OCI-LY7 (cell line): ENCODE results near the gene MIOX.

Source experiments
- EZH2phosphoT487 ChIP-seq: fragments of 200-600 bp; sonication (generic); IDR thresholded peaks from 2 replicates; pipeline ENCODE4 v1.6.1; 2018; ENCODE audit warnings: low read depth, borderline replicate concordance, mild to moderate bottlenecking, mixed run types, antibody characterized with exemption, low read length, moderate library complexity, mixed read lengths
- TF ChIP-seq, protein P1 (sequence below): fragments of 200-600 bp; sonication (generic); conservative IDR thresholded peaks from 2 replicates; pipeline ENCODE4 v1.5.1; 2014; ENCODE audit warnings: mild to moderate bottlenecking, antibody characterized with exemption, low read length, moderate library complexity, mixed read lengths

GRCh38 chr22:50536226-50536625 lies 49.6 kb downstream of the MIOX start:
- TF ChIP-seq, protein P1, sequence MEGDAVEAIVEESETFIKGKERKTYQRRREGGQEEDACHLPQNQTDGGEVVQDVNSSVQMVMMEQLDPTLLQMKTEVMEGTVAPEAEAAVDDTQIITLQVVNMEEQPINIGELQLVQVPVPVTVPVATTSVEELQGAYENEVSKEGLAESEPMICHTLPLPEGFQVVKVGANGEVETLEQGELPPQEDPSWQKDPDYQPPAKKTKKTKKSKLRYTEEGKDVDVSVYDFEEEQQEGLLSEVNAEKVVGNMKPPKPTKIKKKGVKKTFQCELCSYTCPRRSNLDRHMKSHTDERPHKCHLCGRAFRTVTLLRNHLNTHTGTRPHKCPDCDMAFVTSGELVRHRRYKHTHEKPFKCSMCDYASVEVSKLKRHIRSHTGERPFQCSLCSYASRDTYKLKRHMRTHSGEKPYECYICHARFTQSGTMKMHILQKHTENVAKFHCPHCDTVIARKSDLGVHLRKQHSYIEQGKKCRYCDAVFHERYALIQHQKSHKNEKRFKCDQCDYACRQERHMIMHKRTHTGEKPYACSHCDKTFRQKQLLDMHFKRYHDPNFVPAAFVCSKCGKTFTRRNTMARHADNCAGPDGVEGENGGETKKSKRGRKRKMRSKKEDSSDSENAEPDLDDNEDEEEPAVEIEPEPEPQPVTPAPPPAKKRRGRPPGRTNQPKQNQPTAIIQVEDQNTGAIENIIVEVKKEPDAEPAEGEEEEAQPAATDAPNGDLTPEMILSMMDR = no peak
- no peak for TF ChIP-seq EZH2phosphoT487
